Measurements from ENCODE around the gene POLR3B. TPM values are rescaled to one million over a fixed set of nuclear protein-coding genes. Genes with fewer than 3 reads are reported as not detected.

Gene POLR3B
- total and polyA plus RNA-seq, 3 donors from 2014 or later: 9.1 to 15.3 (median 13.0) TPM

DNA sequence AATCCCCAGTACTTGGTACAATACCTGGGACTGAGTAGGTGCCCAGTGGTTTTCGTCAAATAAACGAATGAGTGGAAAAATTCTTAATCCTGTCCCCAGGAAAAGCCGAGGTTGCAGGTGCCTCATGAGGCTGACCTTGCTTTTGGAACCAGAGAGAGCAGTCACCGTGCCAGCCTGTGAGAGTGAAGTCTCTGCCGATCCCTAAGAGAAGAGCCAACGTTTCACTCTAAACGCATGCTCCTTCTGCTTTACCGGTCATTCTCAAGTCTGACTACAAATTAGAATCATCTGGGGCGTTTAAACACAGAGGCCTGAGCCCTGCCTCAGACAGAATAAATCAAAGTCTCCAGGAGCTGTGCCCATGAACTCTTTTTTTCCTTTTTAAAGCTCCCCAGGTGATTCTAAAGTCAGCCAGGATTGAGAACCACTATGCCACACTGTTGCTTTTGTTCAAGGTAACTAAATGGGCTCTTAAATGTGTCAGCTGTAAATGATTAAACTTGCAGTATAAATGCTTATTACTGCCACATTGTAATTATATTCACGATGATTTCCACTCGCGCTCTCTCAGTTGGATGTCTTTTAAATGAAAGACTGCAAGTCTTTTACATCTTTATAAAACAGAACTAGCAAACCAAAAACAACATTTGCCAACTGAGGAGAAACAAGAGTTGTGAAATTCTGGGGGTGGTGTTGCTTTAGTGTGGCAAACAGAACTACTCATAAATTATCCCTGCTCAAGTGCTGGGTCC lies 28.1 kb upstream of the POLR3B start:
- Histone ChIP-seq H3K4me1 (no peaks in the 10 kb centered on the region), H3K36me3 (ENCODE audit: low read depth, missing control alignments) (no peaks in the 10 kb centered on the region), H3K9me3 (no peaks in the 10 kb centered on the region), H3K27me3 (no peaks in the 10 kb centered on the region), H3K4me3 (no peak overlapping the region), H3K27ac (no peak overlapping the region)
- no peak for TF ChIP-seq POLR2A (IDR thresholded peaks at IDR 0.05)
- TF ChIP-seq, protein P1, sequence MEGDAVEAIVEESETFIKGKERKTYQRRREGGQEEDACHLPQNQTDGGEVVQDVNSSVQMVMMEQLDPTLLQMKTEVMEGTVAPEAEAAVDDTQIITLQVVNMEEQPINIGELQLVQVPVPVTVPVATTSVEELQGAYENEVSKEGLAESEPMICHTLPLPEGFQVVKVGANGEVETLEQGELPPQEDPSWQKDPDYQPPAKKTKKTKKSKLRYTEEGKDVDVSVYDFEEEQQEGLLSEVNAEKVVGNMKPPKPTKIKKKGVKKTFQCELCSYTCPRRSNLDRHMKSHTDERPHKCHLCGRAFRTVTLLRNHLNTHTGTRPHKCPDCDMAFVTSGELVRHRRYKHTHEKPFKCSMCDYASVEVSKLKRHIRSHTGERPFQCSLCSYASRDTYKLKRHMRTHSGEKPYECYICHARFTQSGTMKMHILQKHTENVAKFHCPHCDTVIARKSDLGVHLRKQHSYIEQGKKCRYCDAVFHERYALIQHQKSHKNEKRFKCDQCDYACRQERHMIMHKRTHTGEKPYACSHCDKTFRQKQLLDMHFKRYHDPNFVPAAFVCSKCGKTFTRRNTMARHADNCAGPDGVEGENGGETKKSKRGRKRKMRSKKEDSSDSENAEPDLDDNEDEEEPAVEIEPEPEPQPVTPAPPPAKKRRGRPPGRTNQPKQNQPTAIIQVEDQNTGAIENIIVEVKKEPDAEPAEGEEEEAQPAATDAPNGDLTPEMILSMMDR (IDR thresholded peaks at IDR 0.05): no peak
- 62% methylated on average over 12 of the region's 12 CpGs for WGBS, 2 donors
- intact Hi-C loops (cut with DNase I; ENCODE audit: low total_unique reads): no loop called here
- no peak for DNase-seq

DNA sequence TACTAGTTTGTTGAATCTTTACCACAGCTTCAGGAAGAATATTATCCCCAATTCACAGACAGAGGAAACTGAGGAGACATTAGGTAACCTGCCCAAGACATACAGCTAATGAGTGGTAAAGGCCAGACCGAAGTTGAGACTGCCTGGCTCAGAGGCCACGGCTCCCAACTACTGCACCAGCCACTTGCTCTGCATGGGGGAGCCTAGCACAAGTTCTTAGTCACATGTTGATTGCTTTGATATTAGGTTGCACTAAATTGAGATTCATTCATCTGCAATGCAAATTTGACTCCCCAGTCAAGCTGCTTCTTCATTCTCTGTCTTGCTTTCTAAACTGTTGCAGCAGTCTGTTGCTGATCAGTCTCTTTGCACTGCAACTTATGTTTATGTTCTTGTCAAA lies 25.9 kb upstream of the POLR3B start:
- H3K9me3 ChIP-seq: no peaks in the 10 kb centered on the region
- no peaks in the 10 kb centered on the region for H3K36me3 ChIP-seq (ENCODE audit: low read depth, missing control alignments)
- intact Hi-C loops (cut with DNase I; ENCODE audit: low total_unique reads): no loop called here
- H3K4me1 ChIP-seq: no peaks in the 10 kb centered on the region
- no peaks in the 10 kb centered on the region for H3K27me3 ChIP-seq
- no peak overlapping the region for H3K4me3 ChIP-seq
- WGBS, 2 donors: 88 to 96% methylated on average over 2 of the region's 2 CpGs
- TF ChIP-seq POLR2A (IDR thresholded peaks at IDR 0.05): no peak
- TF ChIP-seq, protein P1 (IDR thresholded peaks at IDR 0.05): no peak
- DNase-seq: no peak
- no peak overlapping the region for H3K27ac ChIP-seq

DNA sequence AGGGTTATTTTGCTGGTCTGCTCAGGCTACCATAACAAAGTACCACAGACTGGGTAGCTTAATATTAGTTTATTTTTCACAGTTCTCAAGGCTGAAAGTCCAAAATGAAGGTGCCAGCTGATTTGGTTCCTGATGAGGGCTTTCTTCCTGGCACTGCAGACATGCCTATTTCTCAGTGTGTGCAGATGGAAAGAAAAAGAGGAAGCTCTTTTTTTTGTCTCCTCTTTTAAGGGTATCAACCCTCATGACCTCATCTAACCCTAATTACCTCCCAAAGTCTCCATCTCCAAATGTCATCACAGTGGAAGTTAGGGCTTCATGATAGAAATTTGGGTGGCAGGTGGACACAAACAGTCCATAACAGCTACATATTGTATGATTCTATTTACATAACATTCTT lies 25.0 kb upstream of the POLR3B start:
- Histone ChIP-seq H3K9me3 (no peaks in the 10 kb centered on the region), H3K4me3 (no peak overlapping the region), H3K27me3 (no peaks in the 10 kb centered on the region), H3K27ac (no peak overlapping the region), H3K4me1 (no peaks in the 10 kb centered on the region), H3K36me3 (ENCODE audit: low read depth, missing control alignments) (no peaks in the 10 kb centered on the region)
- no peak for DNase-seq
- intact Hi-C loops (cut with DNase I; ENCODE audit: low total_unique reads): no loop called here
- TF ChIP-seq, protein P1 (IDR thresholded peaks at IDR 0.05): no peak
- no peak for TF ChIP-seq POLR2A (IDR thresholded peaks at IDR 0.05)

DNA sequence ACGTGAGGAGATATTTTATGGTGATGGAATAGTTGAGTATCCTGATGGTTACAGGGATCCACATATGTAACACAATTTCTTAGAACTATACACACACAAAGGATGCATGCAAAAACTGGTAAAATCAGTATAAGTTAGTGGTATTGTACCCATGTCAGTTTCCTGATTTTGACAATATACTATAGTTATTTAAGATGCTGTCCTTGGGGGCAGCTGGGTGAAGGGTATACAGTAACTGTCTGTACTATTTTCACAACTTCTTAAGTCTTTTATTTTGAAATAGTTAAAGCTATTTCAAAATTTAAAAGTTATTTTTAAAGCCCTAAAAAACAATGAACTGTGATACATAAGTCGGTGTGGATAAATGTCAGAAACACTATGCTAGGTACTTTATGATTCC lies 24.5 kb upstream of the POLR3B start:
- no peaks in the 10 kb centered on the region for H3K36me3 ChIP-seq (ENCODE audit: low read depth, missing control alignments)
- intact Hi-C loops (cut with DNase I; ENCODE audit: low total_unique reads): no loop called here
- no peaks in the 10 kb centered on the region for H3K9me3 ChIP-seq
- H3K4me3 ChIP-seq: no peak overlapping the region
- WGBS, 2 donors: 50 to 74% methylated on average over 2 of the region's 2 CpGs
- H3K27me3 ChIP-seq: no peaks in the 10 kb centered on the region
- no peaks in the 10 kb centered on the region for H3K4me1 ChIP-seq
- TF ChIP-seq, protein P1 (IDR thresholded peaks at IDR 0.05): no peak
- no peak for TF ChIP-seq POLR2A (IDR thresholded peaks at IDR 0.05)
- no peak overlapping the region for H3K27ac ChIP-seq
- DNase-seq: no peak

DNA sequence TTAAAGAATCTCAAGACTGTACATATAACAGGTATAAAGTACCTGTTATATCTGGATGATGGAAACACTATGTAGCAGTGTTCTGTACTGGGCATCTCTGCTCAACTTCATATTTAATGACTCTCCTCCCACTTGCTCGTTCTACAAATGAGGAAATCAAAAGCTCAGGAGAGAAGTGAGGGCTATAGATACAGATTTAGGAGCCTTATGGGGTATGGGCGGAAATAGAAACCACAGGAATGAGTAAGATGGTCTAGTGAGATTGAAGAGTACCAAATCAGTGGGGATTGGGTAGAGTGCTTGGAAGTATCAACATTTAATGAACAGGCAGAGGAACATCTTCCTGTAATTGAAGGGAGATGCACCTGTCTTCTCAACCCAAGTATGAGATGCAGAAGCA lies 23.8 kb upstream of the POLR3B start:
- no peak overlapping the region for H3K4me3 ChIP-seq
- TF ChIP-seq POLR2A (IDR thresholded peaks at IDR 0.05): no peak
- TF ChIP-seq, protein P1 (IDR thresholded peaks at IDR 0.05): no peak
- no peaks in the 10 kb centered on the region for H3K4me1 ChIP-seq
- 84 to 93% methylated on average over 2 of the region's 2 CpGs for WGBS, 2 donors
- intact Hi-C loops (cut with DNase I; ENCODE audit: low total_unique reads): no loop called here
- H3K9me3 ChIP-seq: no peaks in the 10 kb centered on the region
- H3K27ac ChIP-seq: no peak overlapping the region
- no peaks in the 10 kb centered on the region for H3K36me3 ChIP-seq (ENCODE audit: low read depth, missing control alignments)
- DNase-seq: no peak
- H3K27me3 ChIP-seq: no peaks in the 10 kb centered on the region

All from testis (tissue), 3 donors.